Ecto neural progenitor cell (in vitro differentiated cells): ENCODE data around the gene GSTM1.
"Not testable (repeated sequence)": the region's sequence is repeated elsewhere in the genome, so short reads cannot be mapped to it uniquely, and the experiment has no call there.

Experiments used
- DNase-seq: peaks from one replicate; pipeline ENCODE4 v3.0.0-alpha.2; 2018; ENCODE audit warnings: low spot score

GSTM1 gene

GRCh38 chr1:109697861-109698260, 10.2 kb downstream of the GSTM1 start:
- DNase-seq, result not testable (repeated sequence)

GRCh38 chr1:109702940-109703339, 15.3 kb downstream of the GSTM1 start:
- not testable (repeated sequence) for DNase-seq

- no peak for DNase-seq
These were observed 16.6 kb downstream of the GSTM1 start for GRCh38 chr1:109704173-109704572.

- DNase-seq, result no peak
These were observed 17.8 kb downstream of the GSTM1 start for GRCh38 chr1:109705411-109705810.

- DNase-seq, result not testable (repeated sequence)
These were observed 21.3 kb downstream of the GSTM1 start for GRCh38 chr1:109708949-109709348.

- DNase-seq, result not testable (repeated sequence)
These were observed 22.2 kb downstream of the GSTM1 start for GRCh38 chr1:109709822-109710221.

GRCh38 chr1:109711593-109712320, 24.1 kb downstream of the GSTM1 start, which contains the start of gene GSTM5:
Gene GSTM5, plus strand, starts transcription at chr1:109712251. Its CDS starts 62 bp downstream, at chr1:109712313.
- DNase-seq, result not testable (repeated sequence)

- no peak for DNase-seq
These were observed 24.8 kb downstream of the GSTM1 start for GRCh38 chr1:109712321-109712864.

GRCh38 chr1:109713636-109714035, 26.0 kb downstream of the GSTM1 start:
- no peak for DNase-seq

- DNase-seq, result no peak
These were observed 27.2 kb downstream of the GSTM1 start for GRCh38 chr1:109714661-109715372.

- no peak for DNase-seq
These were observed 28.5 kb downstream of the GSTM1 start for GRCh38 chr1:109716121-109716520.

GRCh38 chr1:109716570-109717090, 29.0 kb downstream of the GSTM1 start:
- DNase-seq, result no peak

GRCh38 chr1:109717729-109718128, 30.1 kb downstream of the GSTM1 start:
- DNase-seq, result no peak

GRCh38 chr1:109718495-109718894, 30.9 kb downstream of the GSTM1 start:
- no peak for DNase-seq

- DNase-seq, result no peak
These were observed 31.8 kb downstream of the GSTM1 start for GRCh38 chr1:109719337-109719837.

- no peak for DNase-seq
These were observed 33.4 kb downstream of the GSTM1 start for GRCh38 chr1:109721042-109721441.

- no peak for DNase-seq
These were observed 34.4 kb downstream of the GSTM1 start for GRCh38 chr1:109721971-109722370.

- peak; percentile 11 for DNase-seq
These were observed 35.5 kb downstream of the GSTM1 start for GRCh38 chr1:109722908-109723691.

- DNase-seq, result no peak
These were observed 37.3 kb downstream of the GSTM1 start for GRCh38 chr1:109724933-109725332.

GRCh38 chr1:109725510-109725909, 37.9 kb downstream of the GSTM1 start:
- no peak for DNase-seq

- DNase-seq, result no peak
These were observed 38.4 kb downstream of the GSTM1 start for GRCh38 chr1:109726007-109726406.
